PFSK-1 (cell line): ENCODE measurements around the gene KLHL25.

Source experiments
- FOXP2 ChIP-seq: optimal IDR thresholded peaks from 2 replicates; pipeline ENCODE3; 2011; ENCODE audit warnings: borderline replicate concordance, control low read depth, inconsistent platforms; ENCODE audit not compliant: insufficient read depth; ENCODE audit errors: extremely low read length, extremely low read depth
- POLR2AphosphoS5 ChIP-seq: IDR thresholded peaks from 2 replicates; pipeline ENCODE4 v1.6.1; 2012; ENCODE audit warnings: low read depth, mild to moderate bottlenecking, control low read depth, low read length, moderate library complexity
- REST ChIP-seq, 2 experiments: IDR thresholded peaks; 2 replicates each; pipeline versions ENCODE4 v1.6.1 to v1.8.0; 2011 to 2012; ENCODE audit warnings: low read depth in 2 of 2, low read length in 2 of 2, control low read depth in 1 of 2, inconsistent platforms in 1 of 2, mild to moderate bottlenecking in 1 of 2, moderate library complexity in 1 of 2; ENCODE audit not compliant: insufficient read depth in 1 of 2
- SIN3A ChIP-seq: IDR thresholded peaks from 2 replicates; pipeline ENCODE4 v1.6.1; 2012; ENCODE audit warnings: mild to moderate bottlenecking, low read length, moderate library complexity, borderline replicate concordance; ENCODE audit not compliant: insufficient read depth
- TAF1 ChIP-seq: IDR thresholded peaks from 2 replicates; pipeline ENCODE4 v1.6.1; 2012; ENCODE audit warnings: low read length, control low read depth, borderline replicate concordance; ENCODE audit not compliant: insufficient read depth

Gene KLHL25

GRCh38 chr15:85743392-85744055 lies 51.2 kb downstream of the KLHL25 start:
- TF ChIP-seq FOXP2 (no peak), POLR2AphosphoS5 (no peak), TAF1 (no peak), SIN3A (no peak), REST (IDR thresholded peaks at IDR 0.05; ENCODE audit: insufficient read depth in 1 of 2, low read depth in 2 of 2, low read length in 2 of 2) (no peak)

- TF ChIP-seq FOXP2 (no peak), POLR2AphosphoS5 (no peak), SIN3A (no peak), TAF1 (no peak), REST (IDR thresholded peaks at IDR 0.05; ENCODE audit: insufficient read depth in 1 of 2, low read depth in 2 of 2, low read length in 2 of 2) (no peak)
These were observed 52.4 kb downstream of the KLHL25 start for GRCh38 chr15:85742186-85742821.

GRCh38 chr15:85741662-85742061 lies 53.1 kb downstream of the KLHL25 start:
- TF ChIP-seq POLR2AphosphoS5 (no peak), REST (IDR thresholded peaks at IDR 0.05; ENCODE audit: insufficient read depth in 1 of 2, low read depth in 2 of 2, low read length in 2 of 2) (no peak), FOXP2 (no peak), SIN3A (no peak), TAF1 (no peak)

- TF ChIP-seq TAF1 (no peak), REST (IDR thresholded peaks at IDR 0.05; ENCODE audit: insufficient read depth in 1 of 2, low read depth in 2 of 2, low read length in 2 of 2) (no peak), POLR2AphosphoS5 (no peak), FOXP2 (no peak), SIN3A (no peak)
These were observed 53.7 kb downstream of the KLHL25 start for GRCh38 chr15:85741021-85741421.
